GM15510 (cell line): ENCODE measurements around the gene HOXA2.

Experiments
- POLR2A ChIP-seq: IDR thresholded peaks from 3 replicates; pipeline ENCODE4 v1.6.1; 2011; ENCODE audit warnings: borderline replicate concordance; ENCODE audit not compliant: insufficient read length; ENCODE audit errors: extremely low read depth

Gene HOXA2

DNA sequence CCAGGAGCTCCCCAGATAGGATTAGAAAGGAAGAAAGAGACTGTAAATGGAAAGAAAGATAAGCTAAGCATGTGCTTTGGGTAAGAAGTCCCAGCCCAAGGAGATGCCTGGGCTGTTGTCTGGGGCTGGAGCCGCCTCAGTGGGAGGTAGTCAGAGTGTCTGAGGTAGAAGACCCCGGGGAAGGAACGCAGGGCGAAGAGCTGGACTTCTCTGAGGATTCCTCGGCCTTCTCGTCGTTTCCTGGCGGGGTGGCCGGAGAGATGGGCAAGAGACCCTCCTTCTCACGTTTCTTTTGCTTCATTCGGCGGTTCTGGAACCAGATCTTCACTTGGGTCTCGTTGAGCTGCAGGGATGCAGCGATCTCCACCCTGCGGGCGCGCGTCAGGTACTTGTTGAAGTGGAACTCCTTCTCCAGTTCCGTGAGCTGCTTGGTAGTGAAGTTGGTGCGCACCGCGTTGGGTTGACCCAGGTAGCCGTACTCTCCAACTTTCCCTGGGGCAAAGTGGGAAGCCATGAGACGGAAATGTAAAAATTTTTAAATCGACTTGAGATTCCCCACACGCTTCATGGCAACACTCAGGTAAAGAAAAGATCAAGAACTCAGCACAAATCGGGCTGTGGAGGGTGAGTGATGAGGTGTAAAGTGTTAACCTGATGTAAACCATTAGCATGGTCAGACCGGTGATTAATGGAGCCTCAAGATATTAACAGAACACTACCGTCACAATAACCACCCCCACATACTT lies 8.0 kb downstream of the HOXA2 start:
- TF ChIP-seq POLR2A, result no peak

DNA sequence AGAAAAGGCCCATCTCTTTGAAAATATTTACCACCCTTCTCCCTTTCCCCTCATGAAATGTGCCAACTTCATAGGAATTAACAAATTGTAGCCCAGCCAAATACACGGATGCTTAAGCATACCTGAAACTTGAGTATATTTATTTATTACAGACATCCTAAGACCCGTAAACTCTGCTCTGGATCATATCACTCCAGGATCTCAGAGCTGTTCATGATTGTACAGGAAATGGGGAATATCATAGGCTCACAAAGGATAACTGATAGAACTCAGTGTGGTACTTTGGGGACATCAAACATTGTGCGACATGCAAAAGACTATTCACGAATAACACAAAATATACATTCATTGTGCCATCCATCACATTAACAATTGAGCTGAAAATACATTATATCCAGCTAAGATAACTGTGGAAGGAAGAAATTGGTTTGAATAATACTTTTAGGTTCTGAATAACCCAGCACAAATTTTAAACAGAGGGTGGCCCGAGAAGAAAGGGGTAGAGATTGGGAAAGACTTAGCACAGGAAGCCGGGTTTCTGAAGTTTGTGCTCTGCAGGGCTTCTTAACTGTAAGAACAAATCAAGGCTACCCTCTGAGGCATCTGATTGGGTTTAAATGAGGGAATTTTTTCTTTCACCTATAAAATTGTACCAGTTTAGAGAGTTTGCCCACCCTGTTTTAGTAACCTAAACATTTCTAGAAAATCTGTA lies 9.1 kb downstream of the HOXA2 start:
- TF ChIP-seq POLR2A, result no peak

DNA sequence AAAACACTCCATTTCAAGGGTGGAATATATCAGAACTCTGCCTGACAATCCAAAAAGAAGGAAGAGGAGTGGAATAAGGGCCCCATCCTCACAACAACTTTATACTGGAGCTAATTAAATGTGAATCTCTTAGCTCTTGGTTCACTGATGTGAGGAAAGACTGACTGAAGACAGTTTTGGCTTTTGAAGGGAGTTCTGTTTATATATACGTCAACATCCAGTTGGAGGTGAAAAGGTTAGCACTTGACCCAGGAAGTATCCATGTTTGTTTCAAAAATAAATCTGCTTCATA lies 9.7 kb downstream of the HOXA2 start:
- TF ChIP-seq POLR2A, result no peak

DNA sequence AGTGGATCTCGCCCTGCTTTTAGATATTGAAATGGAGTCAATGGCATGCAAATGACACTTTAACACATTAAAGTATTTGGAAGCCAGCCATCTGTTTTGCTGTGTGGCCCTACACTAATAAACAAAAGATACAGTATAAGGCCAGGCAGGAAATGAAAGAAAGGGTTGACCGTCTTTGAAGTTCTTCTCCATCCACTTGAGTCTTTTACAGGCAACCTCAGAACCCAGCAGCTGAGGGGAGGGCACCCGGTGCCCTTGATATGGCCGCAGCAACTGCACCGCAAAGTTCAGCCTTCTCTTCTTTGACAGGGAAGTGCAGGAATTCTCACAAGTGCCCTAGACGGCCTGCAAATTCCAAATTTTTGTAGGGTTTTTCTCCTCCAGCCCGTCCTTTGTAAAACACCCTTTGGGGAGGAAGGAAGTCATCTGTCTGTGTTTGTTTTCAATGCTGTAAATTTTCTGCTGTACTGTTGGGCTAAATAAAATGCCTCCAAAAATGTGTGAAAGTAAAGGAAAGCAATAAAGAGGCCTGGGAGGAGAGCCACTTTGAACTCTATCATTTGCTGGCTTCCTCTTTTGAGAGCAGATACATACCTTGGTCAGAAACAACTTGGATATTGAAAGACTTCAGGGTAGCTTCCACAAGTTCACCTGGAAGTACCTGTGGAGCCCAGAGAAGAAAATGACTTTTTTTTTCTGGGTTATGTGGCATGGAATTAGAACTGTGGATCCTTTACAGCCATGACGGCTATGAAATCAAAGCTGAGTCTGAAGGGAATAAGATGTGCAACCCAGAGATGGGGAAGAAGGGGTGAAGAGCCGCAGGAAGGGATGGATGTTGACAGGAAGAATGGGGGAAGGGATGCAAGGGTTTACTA lies 10.3 kb downstream of the HOXA2 start:
- TF ChIP-seq POLR2A, result no peak

DNA sequence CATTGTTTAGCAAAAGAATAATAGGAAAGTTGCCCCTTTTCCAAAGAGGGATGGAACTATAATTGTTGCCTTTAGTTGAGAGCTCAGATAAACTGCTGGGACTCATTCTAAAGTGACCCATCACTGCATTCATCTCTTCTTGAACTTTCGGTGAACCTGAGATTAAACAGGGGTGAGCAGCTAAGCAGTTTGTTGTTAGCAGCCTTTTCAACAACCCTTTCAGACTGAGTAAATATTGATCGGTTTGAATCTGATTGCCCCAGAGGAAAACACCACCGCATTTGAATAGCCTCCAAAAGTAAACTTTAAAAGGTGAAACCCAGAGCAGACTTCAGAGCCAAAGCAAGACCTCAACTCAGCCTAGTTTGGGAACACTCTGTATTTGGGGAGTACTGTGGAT lies 11.4 kb downstream of the HOXA2 start:
- no peak for TF ChIP-seq POLR2A

DNA sequence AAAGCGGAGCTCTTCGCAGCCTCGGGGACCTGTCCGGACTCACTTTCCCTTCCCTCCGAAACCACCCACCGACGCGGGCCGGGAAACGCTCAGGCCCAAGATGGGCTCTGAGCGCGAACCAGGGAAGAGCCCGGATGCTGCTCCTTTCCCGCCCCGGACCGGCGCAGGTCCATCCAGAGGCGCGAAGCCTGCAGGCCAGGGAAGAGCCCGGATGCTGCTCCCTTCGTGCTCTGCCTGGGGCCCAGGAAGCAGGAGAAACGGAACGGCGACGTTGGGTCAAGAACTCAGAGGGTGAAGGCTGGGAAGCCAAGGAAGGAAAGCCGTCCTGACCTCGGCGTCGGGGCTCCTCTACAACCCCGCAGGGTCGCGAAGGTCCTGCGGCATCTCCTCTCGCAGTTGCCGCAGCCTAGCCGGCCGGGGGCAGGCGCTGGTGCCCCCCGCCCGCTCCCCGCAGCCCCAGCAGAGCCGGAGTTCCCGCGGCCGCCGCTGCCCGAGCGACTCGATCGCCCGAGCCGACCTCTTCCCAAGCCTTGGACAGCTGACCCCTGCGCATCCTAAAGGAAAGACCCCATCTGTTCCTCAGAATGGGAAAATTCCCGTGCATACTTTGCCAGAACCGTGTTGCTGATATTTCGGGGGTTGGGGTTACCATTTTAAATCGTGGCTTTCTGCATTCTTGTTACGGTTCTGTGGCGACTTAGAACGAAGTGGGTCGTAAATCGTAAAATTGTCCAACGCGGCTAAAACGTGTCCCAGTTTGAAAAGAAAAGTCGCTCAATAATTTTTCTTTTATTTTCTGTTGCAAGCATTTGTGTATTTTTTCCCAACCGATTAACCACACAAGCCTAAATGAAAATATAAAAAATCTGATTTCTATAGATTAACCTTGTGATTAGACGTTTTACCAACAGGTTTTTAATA lies 14.2 kb downstream of the HOXA2 start:
- no peak for TF ChIP-seq POLR2A

DNA sequence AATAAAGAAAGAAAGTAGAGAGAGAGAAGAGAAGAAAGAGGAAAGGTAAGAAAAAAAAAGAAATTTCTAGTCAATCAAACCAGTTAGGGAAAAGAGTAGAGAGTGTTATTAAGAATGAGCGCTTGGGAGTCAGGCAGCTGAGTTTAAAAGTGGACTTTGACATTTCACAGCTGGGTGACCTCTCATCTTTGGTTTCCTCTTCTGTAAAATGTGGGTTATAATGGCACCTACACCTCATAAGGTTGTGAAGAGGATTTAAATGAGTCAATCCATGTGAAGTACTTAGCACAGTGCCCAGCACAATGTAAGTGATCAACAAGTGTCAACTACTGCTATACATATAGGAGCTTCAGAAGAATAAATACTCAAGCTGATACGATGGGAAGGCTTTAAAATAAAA lies 18.8 kb downstream of the HOXA2 start:
- TF ChIP-seq POLR2A, result no peak

DNA sequence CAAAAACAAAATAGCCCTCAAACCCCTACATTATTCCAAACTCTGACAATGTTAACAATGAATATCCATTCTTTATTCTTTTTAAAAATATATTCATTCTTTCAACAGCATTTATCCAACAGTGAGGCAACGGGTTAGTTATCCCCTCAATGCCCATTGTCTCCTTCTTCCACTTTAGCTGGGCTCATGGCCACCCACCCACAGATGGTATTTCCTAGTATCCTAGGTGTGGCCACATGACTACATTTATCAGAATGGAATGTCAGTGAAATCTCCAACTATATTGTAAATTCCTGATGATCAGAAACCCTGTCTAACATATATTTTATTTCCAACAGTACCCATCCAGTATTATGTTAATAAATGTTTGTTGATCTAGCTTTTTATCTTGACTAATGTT lies 20.3 kb downstream of the HOXA2 start:
- no peak for TF ChIP-seq POLR2A

DNA sequence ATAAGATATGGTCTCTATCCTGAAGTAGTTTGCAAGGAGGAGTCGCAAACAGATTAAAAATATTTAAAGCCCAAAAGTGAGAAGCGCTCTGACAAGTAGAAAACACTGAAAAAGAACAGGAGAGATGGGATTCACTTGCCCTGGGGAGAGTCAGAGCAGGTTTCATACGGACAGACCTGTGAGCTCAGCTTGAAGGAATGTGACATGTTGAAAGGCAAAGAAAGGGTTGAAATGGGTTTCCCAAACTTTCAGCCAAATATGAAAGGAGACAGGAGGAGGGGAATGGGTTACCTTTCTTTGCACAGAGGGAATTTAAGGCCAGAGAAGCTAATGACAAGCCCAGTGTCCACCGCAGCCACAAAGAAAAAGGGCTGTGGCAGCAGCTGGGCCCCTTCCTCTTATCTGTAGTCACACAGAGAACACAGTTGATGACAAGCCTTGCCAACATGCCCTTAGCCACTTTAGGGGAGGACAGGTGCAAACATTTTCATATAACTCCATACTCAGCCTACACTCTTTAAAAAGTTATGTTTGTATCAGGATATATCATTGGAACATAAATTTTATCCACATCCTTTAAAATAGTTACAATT lies 21.5 kb downstream of the HOXA2 start:
- no peak for TF ChIP-seq POLR2A

DNA sequence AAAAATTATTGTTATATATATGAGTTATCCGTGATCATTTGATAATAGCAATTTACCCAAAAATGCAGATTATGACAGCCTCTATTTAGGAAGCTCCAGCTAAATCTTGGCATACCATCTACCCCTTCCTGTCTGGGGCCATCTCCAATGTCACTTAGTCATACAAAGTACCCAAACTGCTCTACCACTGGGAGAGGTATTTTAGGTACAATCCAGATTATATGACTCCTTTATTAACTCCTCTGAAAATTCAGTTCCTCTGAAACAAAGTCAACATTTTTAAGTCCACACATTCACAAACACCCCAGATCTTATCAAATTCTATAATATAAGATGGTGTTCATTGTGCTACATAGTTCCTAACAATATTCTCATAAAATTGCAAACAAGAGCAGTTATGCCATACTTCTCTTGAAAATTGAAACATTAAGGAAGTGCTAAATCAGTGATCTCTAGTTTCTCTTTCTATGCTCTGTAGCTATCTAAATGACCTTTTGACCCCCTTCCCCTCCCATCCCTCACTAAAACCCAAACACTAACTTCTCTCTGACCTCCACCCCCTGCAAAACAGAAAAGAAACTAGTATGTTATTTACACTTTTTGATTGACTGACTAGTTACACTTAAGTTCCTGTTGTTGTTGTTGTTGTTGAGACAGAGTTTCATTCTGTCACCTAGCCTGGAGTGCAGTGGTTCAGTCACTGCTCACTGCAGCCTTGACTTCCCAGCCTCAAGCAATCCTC lies 23.1 kb downstream of the HOXA2 start:
- no peak for TF ChIP-seq POLR2A

DNA sequence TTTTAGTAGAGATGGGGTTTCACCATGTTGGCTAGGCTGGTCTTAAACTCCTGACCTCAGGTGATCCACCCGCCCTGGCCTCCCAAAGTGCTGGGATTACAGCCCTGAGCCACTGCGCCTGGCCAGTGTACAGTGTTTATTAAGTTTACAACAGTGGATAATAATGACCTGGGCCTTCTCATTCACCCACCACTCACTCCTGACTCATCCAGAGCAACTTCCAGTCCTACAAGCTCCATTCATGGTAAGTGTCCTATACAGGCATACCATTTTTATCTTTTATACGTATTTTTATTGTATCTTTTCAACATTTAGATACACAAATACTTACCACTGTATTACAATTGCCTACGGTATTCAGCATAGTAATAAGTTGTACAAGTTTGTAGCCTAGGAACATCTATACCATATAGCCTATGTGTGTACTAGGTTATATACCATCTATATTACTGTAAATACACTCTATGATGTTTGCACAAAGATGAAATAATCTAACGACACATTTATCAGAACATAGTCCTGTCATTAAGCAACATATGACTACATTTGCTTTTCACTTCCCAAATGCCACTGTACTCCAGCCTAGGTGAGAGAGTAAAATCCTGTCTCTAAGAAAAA lies 23.8 kb downstream of the HOXA2 start:
- TF ChIP-seq POLR2A, result no peak

DNA sequence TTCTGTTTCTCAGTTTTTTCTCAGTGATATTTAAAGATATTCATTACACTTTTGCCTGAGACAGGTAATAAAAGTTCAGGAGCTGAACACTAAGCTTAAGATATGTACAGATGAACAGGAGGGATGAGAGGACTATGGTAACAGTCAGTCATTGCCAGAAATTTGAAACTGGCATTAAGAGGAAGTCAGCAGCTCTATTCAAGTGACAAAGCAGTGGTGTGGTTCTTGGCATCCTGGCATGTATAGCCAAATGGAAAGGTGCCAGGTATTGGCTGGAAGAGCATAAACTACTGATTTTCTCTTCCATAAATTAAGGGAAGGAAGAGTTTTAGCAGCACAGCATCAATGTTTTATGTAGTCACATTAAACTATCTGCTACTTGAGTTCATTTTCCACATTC lies 29.4 kb downstream of the HOXA2 start:
- no peak for TF ChIP-seq POLR2A
